Activated CD8-positive, alpha-beta memory T cell treated with anti-CD3 and anti-CD28 coated beads, Interleukin-2, amount 50 U/mL, for 4 hours (primary cell): ENCODE results near the gene IL10RB.
"Not testable (repeated sequence)": the region's sequence is repeated elsewhere in the genome, so short reads cannot be mapped to it uniquely, and the experiment has no call there.

ENCODE experiments used
- DNase-seq: peaks from one replicate; pipeline ENCODE4 v3.0.0-alpha.2; 2020

IL10RB gene

DNA sequence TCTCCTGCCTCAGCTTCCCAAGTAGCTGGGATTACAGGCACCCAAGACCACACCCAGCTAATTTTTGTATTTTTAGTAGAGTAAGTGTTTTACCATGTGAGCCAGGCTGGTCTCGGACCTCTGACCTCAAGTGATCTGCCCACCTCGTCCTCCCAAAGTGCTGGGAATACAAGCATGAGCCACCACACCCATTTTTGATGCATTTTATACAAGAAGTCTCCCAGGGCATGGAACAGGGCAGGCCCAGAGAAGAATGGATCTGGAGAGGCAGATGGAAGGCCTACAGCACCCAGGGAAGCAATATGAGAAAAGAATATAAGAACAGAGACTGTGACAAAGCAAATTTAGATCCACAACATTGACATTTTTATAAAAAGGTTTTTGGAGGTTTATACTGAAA, 39.8 kb downstream of the IL10RB start:
- DNase-seq, result no peak

DNA sequence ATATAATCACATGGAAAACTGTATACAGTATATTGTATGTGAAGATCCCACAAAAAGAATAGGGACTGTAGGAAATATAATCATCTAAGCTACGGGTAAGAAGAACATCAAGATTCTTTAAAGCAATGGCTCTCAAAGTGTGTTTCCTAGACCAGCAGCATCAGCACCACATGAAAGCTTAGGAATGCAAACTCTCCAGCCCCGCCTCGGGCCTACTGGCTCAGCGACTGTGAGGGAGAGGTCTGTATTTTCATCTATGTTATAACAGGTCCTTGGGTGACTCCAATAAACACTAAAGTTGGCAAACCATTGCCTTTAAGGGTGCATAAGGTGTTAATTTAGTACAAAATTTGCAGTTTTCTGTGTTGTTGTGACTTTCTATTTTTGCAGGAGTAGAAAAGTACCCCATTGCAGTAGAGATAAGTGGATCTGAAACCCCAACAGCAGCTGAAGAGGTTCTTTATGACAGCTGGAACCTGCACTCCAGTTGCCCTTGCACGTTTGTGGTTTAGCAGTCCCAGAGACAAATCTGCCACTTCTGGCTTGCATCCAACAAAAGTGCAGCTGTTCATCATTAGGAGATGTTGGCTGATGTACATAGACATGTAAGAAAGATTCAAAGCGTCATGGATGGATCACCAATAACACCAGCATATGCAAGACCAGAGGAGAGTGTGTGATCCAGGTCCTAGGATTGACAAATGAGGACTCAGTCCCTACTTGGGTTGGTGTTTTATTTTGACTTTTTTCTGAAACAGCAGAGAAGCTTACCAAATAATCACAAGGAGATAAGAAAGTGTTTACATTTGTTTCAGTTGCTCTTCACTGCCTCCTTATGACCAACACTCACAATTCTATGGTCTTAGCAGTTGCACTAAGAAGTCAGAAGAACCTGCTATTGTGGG, 42.7 kb downstream of the IL10RB start:
- DNase-seq, result no peak

DNA sequence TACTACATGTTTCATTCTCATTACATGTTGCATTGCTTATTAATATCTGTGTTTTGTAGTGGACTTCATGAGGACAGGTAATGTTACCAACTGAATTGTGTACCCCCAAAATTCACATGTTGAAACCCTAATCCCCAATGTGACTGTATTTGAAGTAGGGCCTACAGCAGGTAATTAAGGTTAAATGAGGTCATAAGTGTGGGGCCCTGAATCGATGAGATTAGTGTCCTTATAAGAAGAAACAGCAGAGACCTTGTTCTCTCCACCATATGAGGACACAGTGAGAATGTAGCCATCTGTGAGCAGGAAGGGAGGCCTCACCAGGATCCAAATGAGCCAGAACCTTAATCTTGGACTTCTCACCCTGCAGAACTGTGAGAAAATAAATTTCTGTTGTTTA, 43.6 kb downstream of the IL10RB start:
- DNase-seq, result no peak

DNA sequence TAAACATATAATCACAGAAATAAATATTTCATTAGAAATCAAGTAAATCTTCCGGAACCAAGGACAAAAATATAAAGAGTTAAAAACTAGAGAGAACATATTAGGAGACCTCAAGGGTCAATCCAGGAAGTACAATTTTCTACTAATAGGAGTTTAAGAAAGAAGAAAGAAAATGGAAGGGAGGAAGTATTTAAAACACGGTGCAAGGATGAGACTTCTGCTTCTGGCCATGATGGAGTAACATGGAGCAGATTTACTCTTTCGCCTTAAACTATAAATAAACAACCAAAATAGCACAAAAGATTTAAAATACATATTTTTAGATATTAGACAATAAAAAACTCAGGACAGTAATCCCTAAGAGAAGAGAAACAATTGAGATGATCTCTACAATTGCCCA, 46.0 kb downstream of the IL10RB start:
- no peak for DNase-seq

DNA sequence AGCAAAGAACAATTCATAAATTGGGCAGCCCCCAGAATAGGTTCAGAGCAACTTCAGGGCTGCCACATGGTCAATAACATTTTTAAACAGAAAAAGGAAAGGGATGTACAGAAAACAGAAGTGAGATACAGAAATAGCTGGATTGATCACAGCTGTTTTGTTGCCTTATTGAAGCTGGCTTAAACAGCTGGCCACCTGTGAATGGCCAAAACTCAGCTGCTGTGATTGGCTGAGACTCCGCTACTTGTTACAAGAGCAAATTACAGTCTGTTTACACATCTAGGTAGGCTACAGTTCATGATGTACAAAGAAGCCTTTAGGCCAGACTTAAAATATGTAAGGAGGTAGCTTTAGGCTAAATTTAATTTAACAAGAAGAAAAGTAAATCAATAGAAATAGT, 47.0 kb downstream of the IL10RB start:
- no peak for DNase-seq

DNA sequence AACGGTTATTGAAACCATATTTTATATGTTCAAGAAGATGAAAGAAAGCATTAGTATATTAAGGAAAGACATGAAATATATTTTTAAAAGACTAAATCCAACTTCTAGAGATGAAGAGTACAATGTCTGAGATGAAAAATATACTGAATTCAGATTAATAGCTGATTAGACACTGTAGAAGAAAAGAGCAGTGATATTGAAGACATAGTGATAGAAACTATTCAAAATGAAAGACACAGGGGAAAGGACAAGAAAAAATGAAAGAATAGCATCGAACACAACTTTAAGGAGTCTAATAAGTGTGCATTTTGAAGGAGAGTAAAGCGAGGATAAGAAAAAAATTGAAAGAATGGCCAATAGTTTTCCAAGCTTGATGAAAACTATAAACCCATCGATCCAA, 47.4 kb downstream of the IL10RB start:
- DNase-seq, result no peak

DNA sequence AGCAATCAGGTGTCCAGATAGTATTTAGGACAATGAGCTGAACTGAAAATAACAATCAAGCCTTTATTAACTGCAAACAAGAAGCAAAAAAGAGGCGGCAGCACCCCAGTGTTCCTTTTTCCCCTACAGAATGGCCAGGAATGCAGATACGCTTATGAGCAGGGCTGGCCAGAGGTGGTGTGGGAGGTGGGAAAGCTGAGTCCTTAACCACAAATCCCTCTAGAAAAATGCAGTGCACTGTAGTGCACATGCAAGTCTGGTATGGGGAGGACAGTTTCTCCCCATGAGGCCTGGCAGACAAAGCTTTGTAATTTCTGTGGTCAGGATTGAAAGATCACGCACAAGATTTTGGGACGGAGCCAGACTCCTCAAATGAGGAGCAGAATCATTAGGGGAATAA, 47.9 kb downstream of the IL10RB start:
- no peak for DNase-seq

DNA sequence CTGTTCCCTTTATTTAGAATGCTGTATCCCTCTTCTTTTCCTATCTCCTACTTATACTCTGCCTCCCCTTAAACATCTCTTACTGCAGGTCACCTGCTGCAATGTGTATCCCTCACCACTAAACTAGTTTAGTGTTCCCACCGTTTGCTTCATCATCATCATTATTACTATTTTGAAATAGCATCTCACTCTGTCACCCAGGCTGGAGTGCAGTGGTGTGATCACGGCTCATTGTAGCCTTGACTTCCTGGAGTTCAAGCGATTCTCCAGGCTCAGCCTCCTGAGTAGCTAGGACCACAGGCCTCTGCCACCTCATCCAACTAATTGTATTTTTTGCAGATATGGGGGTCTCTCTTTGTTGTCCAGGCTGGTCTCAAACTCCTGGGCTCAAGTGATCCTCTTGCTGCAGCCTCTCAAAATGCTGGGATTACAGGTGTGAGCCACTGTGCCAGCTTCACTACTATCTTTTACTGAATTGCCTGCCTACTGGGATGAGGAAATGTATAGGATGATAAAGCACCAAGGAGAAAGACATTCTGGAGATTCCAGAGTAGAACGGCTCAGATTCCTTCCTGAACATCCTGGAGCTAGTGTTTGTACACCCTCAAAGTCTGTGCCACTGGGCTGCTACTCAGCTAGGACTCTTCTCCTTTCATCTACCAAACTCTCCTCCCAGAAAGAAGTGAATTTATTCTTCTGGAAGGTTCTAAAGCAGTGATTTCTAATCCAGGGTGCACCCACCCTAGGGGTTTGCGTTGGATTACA, 50.0 kb downstream of the IL10RB start:
- no peak for DNase-seq

DNA sequence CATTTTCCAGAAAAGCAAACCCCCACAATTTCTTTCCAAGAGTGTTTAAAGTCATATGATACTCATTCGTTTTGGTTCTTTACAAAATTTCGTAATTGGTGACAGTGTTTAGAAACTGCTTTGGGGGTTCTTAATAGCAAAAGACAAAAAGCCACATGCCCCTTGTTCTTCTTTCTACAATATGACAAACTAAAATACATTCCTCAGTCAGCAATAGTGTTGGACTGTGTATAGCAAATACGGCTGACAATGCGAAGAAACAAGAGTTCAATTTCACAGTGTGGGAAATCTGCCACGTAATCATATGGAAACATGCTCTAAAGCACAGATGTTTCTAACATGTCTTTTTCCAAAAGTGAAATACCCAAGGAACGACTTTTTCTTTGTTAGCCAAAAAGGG, 51.0 kb downstream of the IL10RB start:
- no peak for DNase-seq

DNA sequence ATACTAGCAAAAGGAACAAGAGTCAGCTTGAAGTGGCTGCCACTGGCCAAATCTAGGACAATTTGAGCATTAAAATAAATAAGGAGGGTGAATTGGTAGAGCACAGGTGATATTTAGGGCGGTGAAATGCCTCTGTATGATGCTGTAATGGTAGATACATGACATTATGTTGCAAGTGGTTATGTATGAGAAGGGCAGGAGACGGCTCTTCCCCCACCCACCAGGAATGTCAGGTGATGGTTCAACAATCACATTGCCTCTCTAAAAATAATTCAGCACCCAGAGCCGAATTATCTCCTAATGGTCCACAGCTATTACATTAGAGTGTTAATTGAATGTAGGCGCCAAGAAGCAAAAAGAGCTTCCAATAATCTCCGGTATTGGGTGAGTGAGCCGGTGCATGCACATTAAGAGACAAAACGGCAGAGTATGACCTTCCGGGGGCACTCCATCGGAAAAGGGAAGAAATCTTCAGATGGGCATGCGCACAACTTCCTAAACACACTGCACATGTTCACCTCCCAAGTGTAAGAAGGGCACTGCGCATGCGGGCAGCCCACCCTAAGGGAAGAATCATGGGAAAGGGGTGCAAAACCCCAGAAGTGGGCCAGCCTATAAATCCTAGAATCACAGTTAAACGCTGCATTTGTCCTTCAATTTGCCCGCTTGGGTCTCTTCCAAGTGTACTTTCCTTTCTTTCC, 51.8 kb downstream of the IL10RB start:
- no peak for DNase-seq

DNA sequence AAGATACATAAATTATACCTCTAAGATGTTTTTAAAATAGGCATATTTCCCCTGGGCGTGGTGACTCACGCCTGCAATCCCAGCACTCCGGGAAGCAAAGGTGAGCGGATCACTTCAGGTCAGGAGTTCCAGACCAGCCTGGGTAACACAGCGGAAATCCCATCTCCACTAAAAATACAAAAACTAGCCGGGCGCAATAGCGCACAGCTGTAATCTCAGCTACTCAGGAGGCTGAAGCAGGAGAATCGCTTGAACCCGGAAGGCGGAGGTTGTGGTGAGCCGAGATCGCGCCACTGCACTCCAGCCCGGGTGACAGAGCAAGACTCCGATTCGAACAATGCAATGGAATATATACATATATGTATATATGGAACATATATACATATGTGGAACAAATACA, 54.8 kb downstream of the IL10RB start:
- not testable (repeated sequence) for DNase-seq

DNA sequence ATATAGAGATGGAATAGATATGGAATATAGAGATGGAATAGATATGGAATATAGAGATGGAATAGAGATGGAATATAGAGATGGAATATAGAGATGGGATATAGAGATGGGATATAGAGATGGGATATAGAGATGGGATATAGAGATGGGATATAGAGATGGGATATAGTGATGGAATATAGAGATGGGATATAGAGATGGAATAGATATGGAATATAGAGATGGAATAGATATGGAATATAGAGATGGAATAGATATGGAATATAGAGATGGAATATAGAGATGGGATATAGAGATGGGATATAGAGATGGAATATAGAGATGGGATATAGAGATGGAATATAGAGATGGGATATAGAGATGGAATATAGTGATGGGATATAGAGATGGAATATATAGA, 57.4 kb downstream of the IL10RB start:
- DNase-seq, result not testable (repeated sequence)

DNA sequence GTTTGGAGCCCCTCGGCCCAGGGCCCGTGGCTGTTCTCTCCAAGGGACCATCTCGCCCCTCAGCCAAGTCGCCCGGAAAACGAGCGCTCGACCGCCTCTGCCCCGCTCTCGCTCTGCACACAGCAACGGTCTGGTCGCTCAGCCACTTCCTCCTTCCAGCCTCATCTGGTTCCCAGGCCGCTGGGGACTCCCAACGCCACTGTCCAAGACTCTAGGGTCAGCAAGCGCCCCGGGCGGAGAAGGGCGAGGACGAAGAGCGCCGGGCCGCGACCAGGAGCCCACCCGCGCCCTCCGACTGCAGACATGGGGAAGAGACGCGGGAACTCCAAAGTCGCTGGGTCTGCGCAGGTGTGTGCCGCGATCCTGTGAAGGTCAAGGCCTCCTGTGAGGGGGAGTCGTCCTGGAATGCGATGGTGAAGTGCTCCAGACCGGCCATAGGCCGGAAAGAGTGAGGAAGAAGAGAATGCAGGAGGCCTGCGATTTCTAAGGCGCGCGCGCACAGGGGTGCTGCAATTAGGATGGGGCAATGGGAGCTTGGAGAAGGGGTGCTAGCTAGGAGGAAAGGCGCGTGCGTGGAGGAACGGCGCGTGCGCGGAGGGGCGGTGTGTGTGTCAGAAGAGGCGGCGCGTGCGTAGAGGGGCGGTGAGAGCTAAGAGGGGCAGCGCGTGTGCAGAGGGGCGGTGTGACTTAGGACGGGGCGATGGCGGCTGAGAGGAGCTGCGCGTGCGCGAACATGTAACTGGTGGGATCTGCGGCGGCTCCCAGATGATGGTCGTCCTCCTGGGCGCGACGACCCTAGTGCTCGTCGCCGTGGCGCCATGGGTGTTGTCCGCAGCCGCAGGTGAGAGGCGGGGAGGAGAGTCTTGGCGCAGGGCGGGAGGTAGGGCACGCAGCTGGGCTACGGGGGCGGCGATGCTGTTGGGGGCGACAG, 58.4 kb downstream of the IL10RB start, which contains the start of gene IFNAR1:
Gene IFNAR1, plus strand, starts transcription at position 680 of the 931 bp plus-strand sequence. Its CDS starts 86 bp downstream, at position 766.
- peak; percentile 98 for DNase-seq

DNA sequence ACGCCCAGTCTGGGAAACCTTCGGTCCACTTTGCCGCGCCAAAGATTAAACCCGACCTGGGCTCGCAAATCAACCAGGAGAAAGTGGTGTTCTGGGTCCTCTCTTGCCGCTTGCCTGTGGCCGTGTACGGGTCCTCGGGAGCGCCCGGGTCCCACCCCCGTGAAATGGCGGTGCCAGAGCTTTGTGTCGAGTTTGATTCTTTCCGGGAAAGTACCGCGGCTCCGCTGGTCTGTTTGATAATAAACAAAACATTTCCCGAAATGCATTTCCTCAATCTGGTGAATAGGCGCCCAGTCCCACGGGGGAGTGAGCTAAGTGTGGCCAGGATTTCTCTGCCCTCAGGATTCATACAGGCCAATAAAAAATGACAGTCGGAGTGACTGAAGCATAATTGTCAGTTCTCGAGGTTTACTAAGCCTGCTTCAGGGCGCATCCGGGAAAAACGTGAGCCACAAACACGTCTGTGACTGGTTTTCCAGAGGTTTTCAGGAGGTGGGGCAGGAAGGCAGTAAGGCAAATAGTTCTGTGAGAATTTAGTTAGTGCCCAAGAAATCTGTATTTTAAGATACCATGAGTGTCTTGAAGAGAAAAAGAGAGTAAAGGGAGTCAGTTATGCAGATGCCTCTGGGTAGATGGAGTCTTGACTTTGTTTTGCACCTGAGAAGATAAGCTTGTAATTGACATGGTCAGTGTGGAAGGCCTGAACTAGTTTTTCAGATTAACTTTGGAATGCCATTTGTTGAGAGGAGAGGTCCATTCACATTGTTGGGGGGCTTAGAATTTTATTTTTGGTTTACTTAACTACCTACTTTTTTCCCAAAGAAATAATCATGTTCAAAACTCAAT, 59.3 kb downstream of the IL10RB start:
- peak; percentile 64 for DNase-seq

DNA sequence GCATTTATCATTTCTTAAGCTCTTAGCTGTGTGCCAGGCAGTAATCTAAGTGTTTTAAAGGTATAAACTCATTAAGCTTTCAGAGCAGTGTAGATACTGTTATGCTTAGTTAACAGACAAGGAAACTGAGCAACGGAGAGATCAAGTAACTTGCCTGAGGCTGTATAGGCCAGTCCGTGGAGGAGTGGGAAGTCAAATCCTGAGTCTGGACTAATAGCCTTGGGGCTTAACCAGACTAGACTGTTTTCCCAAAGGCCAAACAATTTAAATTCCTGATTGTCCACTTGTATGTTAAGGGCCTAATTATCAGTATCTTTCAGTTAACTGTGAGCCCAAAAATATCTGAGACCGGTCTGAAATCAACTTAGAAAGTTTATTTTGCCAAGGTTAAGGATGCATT, 61.2 kb downstream of the IL10RB start:
- no peak for DNase-seq

DNA sequence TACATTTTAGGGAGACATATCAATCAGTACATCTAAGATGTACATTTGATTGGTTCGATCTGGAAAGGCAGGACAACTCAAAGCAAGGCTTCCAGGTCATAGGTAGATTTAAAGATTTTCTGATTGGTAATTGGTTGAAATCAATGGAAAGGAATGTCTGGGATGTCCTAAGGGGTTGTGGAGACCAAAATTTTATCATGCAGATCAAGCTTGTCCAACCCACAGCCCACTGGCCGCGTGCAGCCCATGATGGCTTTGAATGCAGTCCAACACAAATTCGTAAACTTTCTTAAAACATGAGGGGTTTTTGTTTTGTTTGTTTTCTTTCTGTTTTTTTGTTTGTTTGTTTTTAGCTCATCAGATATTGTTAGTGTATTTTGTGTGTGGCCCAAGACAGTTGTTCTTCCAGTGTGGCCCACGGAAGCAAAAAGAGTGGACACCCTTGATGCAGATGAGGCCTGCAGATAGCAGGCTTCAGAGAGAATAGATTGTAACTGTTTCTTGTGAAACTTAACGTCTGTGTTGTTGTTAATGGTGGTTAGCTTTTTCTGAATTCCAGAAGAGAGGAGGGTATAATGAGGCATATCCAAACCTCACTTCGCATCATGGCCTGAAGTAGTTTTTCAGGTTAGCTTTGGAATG, 61.7 kb downstream of the IL10RB start:
- no peak for DNase-seq

DNA sequence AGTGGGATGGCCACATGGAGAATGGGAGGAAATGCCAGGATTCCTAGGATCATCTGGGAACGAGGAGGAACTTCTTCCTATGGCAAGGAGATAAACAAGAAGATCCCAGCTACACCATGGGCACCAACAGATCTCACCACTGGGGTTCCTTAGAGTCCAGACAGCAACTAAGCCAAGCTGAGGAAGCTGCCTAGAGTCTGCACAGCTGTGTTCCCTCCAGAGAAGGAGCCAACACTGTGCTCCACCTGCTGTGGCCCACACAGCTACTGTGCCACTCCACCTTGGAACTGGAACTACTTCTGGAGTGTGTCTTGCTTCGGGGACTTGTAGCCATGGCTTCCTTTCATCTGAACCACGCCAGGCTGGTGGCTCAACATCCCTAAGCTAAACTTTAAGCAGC, 64.6 kb downstream of the IL10RB start:
- DNase-seq, result no peak

DNA sequence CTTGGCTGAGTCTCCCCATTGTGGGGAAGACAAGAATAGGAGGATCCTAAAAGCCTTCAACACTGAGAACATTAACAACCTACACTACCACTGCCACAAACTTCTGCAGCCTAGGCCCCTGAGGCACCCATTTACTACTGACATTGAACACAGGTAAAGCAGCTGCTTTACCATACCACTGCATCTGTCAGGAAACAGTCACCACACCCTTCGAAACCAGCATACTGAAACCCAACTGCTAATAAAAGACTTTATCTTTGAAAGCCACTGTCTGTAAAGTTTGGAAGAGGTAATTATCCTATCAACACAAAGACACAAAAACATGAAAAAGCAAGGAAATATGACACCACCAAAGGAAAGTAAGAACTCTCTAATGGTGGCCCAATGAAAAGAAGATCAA, 66.0 kb downstream of the IL10RB start:
- no peak for DNase-seq

DNA sequence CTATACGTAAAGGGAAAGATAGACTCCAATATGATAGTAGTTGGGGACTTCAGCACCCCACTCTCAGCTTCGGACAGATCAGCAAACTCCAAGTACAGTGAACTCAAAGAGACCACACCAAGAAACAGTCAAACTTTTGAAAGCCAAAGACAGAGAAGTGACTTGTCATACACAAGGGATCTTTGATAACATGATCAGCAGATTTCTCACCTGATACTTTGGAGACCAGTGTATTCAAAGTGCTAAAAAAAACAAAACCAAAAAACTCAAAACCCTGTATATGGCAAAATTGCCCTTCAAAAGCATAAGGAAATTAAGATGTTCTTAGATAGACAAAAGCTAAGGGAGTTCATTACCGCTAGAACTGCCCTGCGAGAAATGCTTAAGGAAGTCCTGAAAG, 68.0 kb downstream of the IL10RB start:
- DNase-seq, result no peak

DNA sequence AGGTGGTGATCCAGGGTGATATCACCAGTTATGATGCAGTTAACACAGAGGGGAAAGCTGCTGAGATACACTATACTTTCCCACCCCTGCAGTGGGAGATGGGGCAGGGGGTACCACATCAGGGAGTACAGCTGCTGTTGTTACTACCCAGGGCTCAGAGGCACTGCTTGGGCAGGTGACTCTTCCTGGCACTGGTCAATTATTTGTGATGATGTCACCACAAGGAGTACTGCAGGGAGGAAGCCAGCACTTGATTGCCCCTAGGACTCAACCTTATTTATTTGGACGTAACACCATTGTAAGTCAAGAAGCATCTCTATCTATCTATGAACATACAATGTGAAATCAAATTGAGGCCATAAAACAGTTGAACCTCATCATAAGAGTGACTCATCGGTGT, 68.7 kb downstream of the IL10RB start:
- no peak for DNase-seq

DNA sequence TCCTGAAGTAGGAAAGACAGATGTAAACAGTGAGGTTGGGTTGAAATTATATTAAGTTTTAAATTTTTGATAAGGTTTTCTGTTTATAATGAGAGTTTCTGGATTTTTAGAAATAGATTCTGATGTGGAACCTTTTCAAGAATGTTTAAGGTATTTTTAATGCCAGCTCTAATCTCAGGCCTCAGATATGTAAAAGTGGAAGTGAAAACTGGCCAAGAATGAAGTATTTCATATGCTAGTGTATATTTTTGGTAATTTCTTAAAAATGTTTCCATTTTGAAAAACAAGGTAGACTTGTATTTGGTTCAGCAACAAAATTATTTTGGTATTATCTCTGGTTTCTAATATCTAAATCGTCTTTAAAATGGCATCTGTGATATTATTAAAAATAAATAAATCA, 73.0 kb downstream of the IL10RB start:
- DNase-seq, result no peak
